HG03039 (cell line): ENCODE measurements around the gene ATAD3C.

Source experiments
- ATAC-seq: cut with Tn5 transposase; IDR thresholded peaks from one replicate; pipeline ENCODE4 v1.9.1; 2021; ENCODE audit warnings: mild to moderate bottlenecking, moderate library complexity; ENCODE audit not compliant: unreplicated experiment

Gene ATAD3C

GRCh38 chr1:1430114-1430982 lies 19.1 kb upstream of the ATAD3C start:
- ATAC-seq = no peak

DNA sequence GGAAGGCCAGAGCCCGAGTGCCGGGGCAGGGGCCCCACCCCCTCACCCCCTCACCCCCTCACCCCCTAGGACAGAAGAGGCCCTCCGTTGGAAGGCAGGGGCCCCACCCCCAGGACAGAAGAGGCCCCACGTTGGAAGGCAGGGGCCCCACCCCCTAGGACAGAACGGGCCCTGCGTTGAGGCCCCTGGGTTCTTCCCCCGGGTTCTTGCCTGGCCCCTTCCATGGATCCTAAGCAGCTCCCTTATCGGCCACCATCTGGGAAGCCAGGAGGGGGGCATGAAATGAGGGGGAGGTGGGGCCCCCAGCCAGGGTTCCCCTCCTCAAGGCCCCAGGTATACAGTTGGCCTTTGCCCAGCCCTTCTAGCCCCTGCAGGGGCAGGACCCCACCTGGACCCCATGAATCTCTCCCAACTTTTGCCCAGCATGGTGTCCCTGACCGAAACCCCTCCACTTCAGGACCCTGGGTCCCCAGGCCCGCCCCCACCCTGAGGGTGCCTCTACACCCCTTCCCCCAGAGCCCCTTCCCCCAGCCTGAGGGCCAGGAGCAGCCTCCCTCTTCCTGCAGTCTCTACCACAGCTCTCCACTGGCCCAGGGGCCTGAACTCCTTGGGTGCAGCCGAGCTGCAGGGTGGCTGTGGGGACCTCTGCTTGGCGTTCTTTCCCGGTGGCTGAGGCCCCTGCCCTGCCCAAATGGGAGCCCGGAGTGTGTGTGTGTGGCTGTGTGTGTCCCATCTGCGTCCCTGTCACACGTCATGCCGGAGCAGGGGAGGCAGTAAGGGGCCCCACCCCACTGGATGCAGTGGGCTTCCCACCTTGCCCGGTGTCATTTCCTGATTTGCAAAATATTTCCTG lies 18.3 kb upstream of the ATAD3C start:
- ATAC-seq = no peak

DNA sequence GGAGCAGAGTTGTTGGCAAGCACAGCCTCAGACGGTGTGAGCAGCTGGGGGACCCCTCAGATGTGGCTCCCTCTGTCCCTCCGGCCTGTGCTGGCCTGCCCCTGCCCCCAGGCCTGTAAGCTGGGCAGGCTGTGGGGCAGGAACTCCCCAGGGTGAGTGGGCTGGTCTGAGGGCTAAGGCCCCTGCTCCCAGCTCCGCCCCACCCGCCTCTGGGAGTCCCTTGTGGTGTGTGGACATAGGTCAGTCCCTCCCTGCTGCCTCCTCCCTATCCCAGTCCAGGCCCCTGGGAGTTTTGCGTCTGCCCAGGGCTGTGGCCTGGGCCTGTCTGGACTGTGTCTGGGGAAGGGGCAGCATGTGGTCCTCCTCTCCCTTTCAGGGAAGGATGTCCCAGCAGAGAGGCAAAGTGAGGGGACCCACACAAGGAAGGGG lies 17.6 kb upstream of the ATAD3C start:
- ATAC-seq = no peak

GRCh38 chr1:1432274-1432950 lies 17.1 kb upstream of the ATAD3C start:
- no peak for ATAC-seq

DNA sequence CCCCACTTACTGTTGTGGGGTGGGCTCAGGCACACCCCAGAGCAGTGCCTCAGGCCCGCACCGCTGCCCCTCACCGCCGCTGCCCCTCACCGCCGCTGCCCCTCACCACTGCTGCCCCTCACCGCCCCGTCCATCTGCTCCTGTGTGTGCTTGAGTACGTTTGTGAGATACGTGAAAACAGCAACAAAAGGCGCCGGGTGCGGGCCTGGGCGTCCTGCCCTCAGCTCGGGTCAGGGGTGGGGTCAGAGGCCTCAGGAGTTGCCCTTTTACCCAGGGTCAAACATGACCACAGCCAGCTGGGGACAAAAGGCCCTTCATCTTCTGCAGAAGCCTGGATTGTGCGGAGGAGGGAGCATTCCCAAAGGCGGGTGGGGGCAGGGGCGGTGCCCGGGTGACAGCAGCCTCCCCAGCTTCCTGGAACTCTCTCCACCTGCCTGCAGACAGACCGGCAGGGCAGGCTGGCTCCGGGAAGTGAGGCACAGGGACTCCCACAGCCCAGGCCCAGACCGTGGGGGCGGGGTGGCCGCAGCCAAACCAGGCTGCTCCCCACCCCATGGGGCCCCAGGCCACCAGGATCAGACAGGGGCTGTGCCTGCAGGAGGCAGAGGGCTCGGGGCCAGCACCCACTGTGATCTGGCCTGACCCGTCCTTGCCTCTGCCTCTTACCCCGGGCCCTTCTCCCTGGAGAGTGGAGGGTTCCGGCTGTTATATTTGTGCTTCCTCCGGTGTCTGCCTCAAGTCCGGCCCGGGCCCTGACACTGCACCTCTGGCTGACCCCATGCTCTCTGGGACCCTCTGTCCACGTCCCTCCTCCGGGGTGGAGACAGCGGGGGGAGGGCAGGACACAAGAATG lies 16.3 kb upstream of the ATAD3C start:
- ATAC-seq = no peak

GRCh38 chr1:1433804-1434130 lies 15.7 kb upstream of the ATAD3C start:
- ATAC-seq = no peak

GRCh38 chr1:1434131-1434823 lies 15.2 kb upstream of the ATAD3C start:
- ATAC-seq = no peak

- ATAC-seq = no peak
These were observed 14.7 kb upstream of the ATAD3C start for GRCh38 chr1:1434824-1435105.

DNA sequence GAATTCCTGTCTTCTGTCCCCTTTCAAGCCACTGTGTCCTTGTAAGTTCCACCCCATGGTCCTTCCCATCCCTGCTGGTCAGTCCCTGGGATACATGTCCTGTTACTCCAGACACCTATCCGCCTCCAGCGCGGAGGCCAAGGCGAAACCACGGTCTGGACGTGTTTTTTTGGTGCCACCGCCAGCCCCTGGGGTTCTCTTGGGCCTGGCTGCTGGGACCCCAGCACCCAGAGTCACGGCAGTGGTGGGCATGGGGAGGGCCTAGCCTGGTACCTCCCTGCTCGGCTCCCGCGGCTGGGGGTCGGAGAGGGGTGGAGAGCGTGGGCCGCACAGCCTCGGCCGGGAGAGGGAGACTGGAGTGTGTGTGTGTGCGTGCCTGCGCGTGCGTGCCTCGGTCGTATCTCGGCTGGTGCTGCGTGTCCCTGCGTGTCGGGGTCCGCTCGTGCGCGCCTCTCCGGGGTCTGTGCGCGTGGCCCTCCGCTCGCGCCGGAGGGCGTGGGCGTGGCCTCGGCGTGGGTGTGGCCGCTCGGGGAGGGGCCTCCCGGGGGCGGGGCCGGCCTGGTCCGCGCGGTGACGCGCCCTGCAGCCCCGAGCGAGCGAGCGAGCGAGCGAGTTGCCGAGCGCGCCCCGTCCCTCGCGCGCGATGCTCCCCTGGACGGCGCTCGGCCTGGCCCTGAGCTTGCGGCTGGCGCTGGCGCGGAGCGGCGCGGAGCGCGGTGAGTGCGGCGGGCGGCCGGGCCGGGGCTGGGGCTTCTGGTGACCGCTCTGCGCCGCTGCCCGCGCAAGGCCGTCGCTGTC lies 14.2 kb upstream of the ATAD3C start, which contains the start of gene VWA1:
TSS of gene VWA1 (plus strand) at position 585 of the 798 bp plus-strand sequence. CDS start at position 644, 59 bp downstream.
- ATAC-seq = no peak

- no peak for ATAC-seq
These were observed 13.4 kb upstream of the ATAD3C start for GRCh38 chr1:1435911-1436629.

DNA sequence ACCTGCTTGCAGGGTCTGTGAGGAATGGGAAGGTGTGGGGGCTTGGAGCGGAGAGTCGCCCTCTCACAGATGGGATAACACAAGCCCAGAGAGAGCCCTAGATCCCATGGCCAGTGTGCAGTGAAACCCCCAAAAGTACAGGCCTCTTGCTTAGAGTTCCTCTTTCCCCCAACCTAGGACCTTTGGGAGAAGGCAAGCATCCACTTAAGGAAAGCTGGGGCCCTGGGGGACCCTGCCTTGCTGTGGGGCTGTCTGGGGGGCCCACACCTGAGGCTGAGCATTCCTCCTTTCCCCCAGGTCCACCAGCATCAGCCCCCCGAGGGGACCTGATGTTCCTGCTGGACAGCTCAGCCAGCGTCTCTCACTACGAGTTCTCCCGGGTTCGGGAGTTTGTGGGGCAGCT lies 12.9 kb upstream of the ATAD3C start:
- ATAC-seq = no peak

- no peak for ATAC-seq
These were observed 12.2 kb upstream of the ATAD3C start for GRCh38 chr1:1437033-1437903.

DNA sequence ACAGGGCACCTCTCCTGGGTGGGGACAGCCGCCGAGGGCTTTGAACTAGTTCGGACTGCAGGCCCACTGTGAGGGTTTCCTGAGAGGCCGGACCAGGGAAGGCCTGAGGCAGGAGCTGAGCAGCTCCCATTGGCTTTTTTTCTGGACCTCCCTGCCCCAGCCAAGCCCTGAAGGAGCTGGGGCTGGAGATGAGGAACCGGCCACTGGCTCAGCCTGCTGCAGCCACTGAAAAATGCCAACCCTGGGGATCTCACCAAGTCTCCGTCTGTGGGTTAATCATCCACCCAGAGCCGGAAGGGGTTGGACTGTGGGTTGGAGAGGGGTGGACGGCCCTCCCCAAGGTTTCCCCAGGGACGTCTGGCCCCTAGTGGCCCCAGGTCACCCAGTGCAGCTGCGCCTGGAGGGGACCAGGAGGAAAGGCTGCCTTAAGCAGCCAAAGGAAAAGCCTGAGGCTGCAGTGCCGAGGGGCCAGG lies 11.5 kb upstream of the ATAD3C start:
- ATAC-seq = no peak

DNA sequence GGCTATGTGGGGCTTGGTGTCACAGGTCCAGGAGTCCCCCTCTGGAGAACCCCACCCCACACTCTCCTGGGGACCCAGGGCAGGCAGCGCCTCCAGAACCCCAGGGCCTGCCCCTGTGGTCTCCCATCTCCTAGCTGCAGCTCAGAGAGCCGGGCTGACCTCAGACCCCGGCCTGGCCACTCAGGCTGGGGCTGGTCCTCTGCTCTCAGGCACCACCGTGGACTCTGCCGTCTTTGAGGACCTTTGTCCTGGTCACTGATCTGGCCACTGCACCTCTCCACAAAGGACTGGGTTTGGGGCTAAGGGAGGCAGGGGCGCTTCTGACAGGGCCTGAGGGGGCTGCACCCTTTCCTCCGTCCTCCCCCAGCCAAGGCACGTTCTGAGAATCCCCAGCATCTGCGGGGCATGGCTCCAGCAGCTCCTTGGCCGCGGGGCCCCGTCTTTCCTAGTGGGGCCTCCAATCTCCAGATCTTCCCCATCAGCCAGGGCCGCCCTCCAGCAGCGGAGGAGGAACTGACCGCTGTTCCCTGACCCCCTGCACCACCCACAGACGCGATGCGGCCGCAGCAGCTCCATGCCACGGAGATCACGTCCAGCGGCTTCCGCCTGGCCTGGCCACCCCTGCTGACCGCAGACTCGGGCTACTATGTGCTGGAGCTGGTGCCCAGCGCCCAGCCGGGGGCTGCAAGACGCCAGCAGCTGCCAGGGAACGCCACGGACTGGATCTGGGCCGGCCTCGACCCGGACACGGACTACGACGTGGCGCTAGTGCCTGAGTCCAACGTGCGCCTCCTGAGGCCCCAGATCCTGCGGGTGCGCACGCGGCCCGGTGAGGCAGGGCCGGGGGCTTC lies 10.7 kb upstream of the ATAD3C start:
- ATAC-seq = no peak

- ATAC-seq = no peak
These were observed 9.8 kb upstream of the ATAD3C start for GRCh38 chr1:1439546-1440261.
